Measurements from ENCODE around the gene NCAPG2. TPM values are rescaled to one million over a fixed set of nuclear protein-coding genes. Genes with fewer than 3 reads are reported as not detected.

Gene NCAPG2
- total and polyA plus RNA-seq, 9 donors = 3.2 to 9.3 (median 5.1) TPM

GRCh38 chr7:158592541-158592940, 112.1 kb downstream of the NCAPG2 start:
- DNase-seq = no peak
- no peaks in the 10 kb centered on the region for H3K27me3 ChIP-seq
- TF ChIP-seq EP300 (IDR thresholded peaks at IDR 0.05) (no peak), CTCF (IDR thresholded peaks at IDR 0.05) (no peak), POLR2A (IDR thresholded peaks at IDR 0.05) (no peak)
- 93 to 96% (median 95%) methylated on average over 1 of the region's 1 CpG for WGBS, 3 donors
- no peaks in the 10 kb centered on the region for H3K36me3 ChIP-seq
- intact Hi-C loops (cut with DNase I) = no loop called here
- no peak overlapping the region for H3K27ac ChIP-seq
- H3K4me1 ChIP-seq (ENCODE audit: insufficient read depth) = no peaks in the 10 kb centered on the region
- no peak overlapping the region for H3K4me3 ChIP-seq
- H3K9me3 ChIP-seq = no peaks in the 10 kb centered on the region

- intact Hi-C loops (cut with DNase I) = no loop called here
- H3K9me3 ChIP-seq = no peaks in the 10 kb centered on the region
- no peak overlapping the region for H3K4me3 ChIP-seq
- no peaks in the 10 kb centered on the region for H3K27me3 ChIP-seq
- no peak for DNase-seq
- H3K27ac ChIP-seq = no peak overlapping the region
- no peak for TF ChIP-seq POLR2A (IDR thresholded peaks at IDR 0.05)
- no peak for TF ChIP-seq EP300 (IDR thresholded peaks at IDR 0.05)
- TF ChIP-seq CTCF (IDR thresholded peaks at IDR 0.05) = no peak
- H3K36me3 ChIP-seq = no peaks in the 10 kb centered on the region
- no peaks in the 10 kb centered on the region for H3K4me1 ChIP-seq (ENCODE audit: insufficient read depth)
- WGBS, 3 donors = 77 to 88% (median 77%) methylated on average over 15 of the region's 15 CpGs
Observed at GRCh38 chr7:158591944-158592343, 112.7 kb downstream of the NCAPG2 start.

- TF ChIP-seq POLR2A (IDR thresholded peaks at IDR 0.05) (no peak), EP300 (IDR thresholded peaks at IDR 0.05) (no peak), CTCF (IDR thresholded peaks at IDR 0.05) (no peak)
- Histone ChIP-seq H3K9me3 (no peaks in the 10 kb centered on the region), H3K4me1 (ENCODE audit: insufficient read depth) (peaks cover 13% of the 10 kb centered on the region), H3K27me3 (no peaks in the 10 kb centered on the region), H3K4me3 (no peak overlapping the region), H3K27ac (no peak overlapping the region), H3K36me3 (no peaks in the 10 kb centered on the region)
- DNase-seq = no peak
- WGBS, 3 donors = 85 to 89% (median 86%) methylated on average over 12 of the region's 12 CpGs
- intact Hi-C loops (cut with DNase I) = no loop called here
Observed at GRCh38 chr7:158590181-158590530, 114.4 kb downstream of the NCAPG2 start.

- intact Hi-C loops (cut with DNase I) = no loop called here
- WGBS, 3 donors = 31 to 73% (median 35%) methylated on average over 1 of the region's 1 CpG
Observed at GRCh38 chr7:158589653-158590052, 115.0 kb downstream of the NCAPG2 start.

More at GRCh38 chr7:158589653-158590052, 115.0 kb downstream of the NCAPG2 start:
- TF ChIP-seq POLR2A (IDR thresholded peaks at IDR 0.05) (no peak), EP300 (IDR thresholded peaks at IDR 0.05) (no peak), CTCF (IDR thresholded peaks at IDR 0.05) (no peak)
- no peaks in the 10 kb centered on the region for H3K36me3 ChIP-seq
- no peak for DNase-seq
- no peak overlapping the region for H3K27ac ChIP-seq
- no peak overlapping the region for H3K4me3 ChIP-seq
- H3K27me3 ChIP-seq = no peaks in the 10 kb centered on the region
- H3K4me1 ChIP-seq (ENCODE audit: insufficient read depth) = peaks cover 13% of the 10 kb centered on the region
- no peaks in the 10 kb centered on the region for H3K9me3 ChIP-seq
